ENCODE results near the gene PIK3AP1. TPM values are rescaled to one million over a fixed set of nuclear protein-coding genes. Genes with fewer than 3 reads are reported as not detected.

The PIK3AP1 gene
- total RNA-seq, 6 experiments from 2014 or later: 36.2 to 197 (median 141) TPM

GRCh38 chr10:96600337-96600736 lies 120.0 kb downstream of the PIK3AP1 start:
- no peak for DNase-seq
- Histone ChIP-seq H3K27ac (no peak overlapping the region), H3K36me3 (peaks cover 0 to 83% (median 21%) of the 10 kb centered on the region in 4 donors), H3K27me3 (no peaks in the 10 kb centered on the region), H3K9me3 (no peaks in the 10 kb centered on the region), H3K4me3 (no peak overlapping the region), H3K4me1 (no peaks in the 10 kb centered on the region)
- ATAC-seq: no peak
- TF ChIP-seq POLR2A (IDR thresholded peaks at IDR 0.05) (no peak), CTCF (IDR thresholded peaks at IDR 0.05) (no peak)
- intact Hi-C loops (cut with DNase I): no loop called here
- WGBS (ENCODE audit: insufficient coverage, low coverage, low lambda C conversion rate, missing lambda C conversion rate): 88% methylated on average over 4 of the region's 4 CpGs

DNA sequence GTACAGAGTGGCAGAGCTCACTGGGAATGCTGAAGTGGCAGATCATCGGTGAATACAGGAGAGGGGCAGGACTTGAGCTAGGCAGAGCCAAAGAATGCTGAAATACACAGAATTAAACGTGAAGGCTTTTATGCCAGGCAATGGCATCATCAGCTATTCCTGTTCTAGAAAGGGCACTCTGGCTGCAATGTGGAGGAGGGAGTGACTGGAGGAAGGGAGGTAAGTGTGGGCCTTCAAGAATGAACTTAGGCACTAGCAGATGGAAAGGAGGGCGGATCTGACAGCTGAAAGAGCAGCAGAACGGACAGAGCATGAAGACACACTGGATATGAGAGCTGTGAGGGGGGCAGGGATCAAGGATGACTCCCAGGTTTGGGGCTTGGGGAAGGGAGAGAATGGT lies 121.5 kb downstream of the PIK3AP1 start:
- 88% methylated on average over 3 of the region's 4 CpGs for WGBS (ENCODE audit: insufficient coverage, low coverage, low lambda C conversion rate, missing lambda C conversion rate)
- no peak for ATAC-seq
- no peaks in the 10 kb centered on the region for H3K27me3 ChIP-seq
- no peak for DNase-seq
- no peaks in the 10 kb centered on the region for H3K9me3 ChIP-seq
- TF ChIP-seq POLR2A (IDR thresholded peaks at IDR 0.05): no peak
- no peak for TF ChIP-seq CTCF (IDR thresholded peaks at IDR 0.05)
- no peak overlapping the region for H3K27ac ChIP-seq
- no peak overlapping the region for H3K4me3 ChIP-seq
- H3K4me1 ChIP-seq: no peaks in the 10 kb centered on the region
- peaks cover 0 to 75% (median 25%) of the 10 kb centered on the region in 4 donors for H3K36me3 ChIP-seq
- intact Hi-C loops (cut with DNase I): no loop called here

DNA sequence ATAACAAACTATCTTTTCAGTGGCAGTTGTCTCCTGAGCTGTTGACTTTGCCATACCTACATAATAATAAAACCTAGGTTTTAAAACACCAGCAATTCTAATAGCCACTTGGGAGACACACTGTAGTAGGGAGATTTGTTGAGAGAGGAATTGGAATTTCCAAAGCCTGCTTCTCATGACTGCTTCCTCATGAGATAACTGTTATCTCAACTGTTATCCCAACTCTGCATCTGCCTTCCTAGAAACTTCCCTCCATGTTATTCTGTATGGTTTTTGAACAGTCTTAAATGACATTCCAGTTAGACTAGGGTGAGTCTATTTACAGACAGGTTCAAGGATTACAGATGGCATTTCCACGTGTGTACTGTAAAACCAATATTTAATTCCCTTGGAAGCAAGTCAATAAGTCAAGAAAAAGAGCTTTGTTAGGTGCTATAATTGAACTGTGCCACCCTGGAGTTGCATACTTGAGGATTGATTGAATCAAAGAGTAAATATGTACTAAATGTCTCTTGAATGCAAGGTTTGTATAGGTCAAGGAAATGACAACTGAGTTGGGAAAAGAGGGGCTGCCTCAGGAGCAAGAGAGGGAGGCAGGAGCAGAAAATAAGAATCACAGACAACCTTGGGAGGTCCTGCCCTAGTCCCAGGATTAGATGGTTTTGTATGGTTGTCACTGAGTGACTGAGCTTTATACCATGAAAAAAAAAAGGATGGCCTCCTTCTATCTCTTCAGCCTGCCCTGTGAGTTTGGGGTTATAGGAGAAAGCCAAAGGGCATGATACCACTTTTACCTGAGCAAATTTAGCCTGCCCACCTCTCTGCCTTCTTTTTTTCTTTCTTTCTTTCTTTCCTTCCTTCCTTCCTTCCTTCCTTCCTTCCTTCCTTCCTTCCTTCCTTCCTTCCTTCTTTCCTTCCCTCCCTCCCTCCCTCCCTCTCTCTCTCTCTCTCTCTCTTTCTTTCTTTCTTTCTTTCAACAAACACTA lies 123.6 kb downstream of the PIK3AP1 start:
- no peaks in the 10 kb centered on the region for H3K9me3 ChIP-seq
- no peak overlapping the region for H3K4me3 ChIP-seq
- no peak overlapping the region for H3K27ac ChIP-seq
- H3K4me1 ChIP-seq: no peaks in the 10 kb centered on the region
- 40% methylated on average over 1 of the region's 1 CpG for WGBS (ENCODE audit: insufficient coverage, low coverage, low lambda C conversion rate, missing lambda C conversion rate)
- H3K36me3 ChIP-seq: peaks cover 0 to 69% (median 19%) of the 10 kb centered on the region in 4 donors
- no peaks in the 10 kb centered on the region for H3K27me3 ChIP-seq
- intact Hi-C loops (cut with DNase I): no loop called here
- DNase-seq (no peak), ATAC-seq (no peak)
- no peak for TF ChIP-seq CTCF (IDR thresholded peaks at IDR 0.05)
- no peak for TF ChIP-seq POLR2A (IDR thresholded peaks at IDR 0.05)

- 100% methylated on average over 3 of the region's 4 CpGs for WGBS (ENCODE audit: insufficient coverage, low coverage, low lambda C conversion rate, missing lambda C conversion rate)
- no peak for TF ChIP-seq CTCF (IDR thresholded peaks at IDR 0.05)
- TF ChIP-seq POLR2A (IDR thresholded peaks at IDR 0.05): no peak
- Histone ChIP-seq H3K4me3 (no peak overlapping the region), H3K4me1 (no peaks in the 10 kb centered on the region), H3K27ac (no peak overlapping the region), H3K27me3 (no peaks in the 10 kb centered on the region), H3K36me3 (peaks cover 0 to 61% (median 16%) of the 10 kb centered on the region in 4 donors), H3K9me3 (no peaks in the 10 kb centered on the region)
- intact Hi-C loops (cut with DNase I): no loop called here
- peak in 1 of 4 donors; percentile 11 for ATAC-seq
- no peak for DNase-seq
These were observed 124.6 kb downstream of the PIK3AP1 start for GRCh38 chr10:96595741-96596140.

Measured in right lobe of liver (tissue), 6 donors.